Ovary (tissue), 3 donors: ENCODE data around the gene ZNF283.

Source experiments
- CTCF ChIP-seq, 3 donors: fragments of 450-650 bp in 2 of 3; fragments of 200-600 bp in 1 of 3; IDR thresholded peaks; one replicate each; pipeline versions ENCODE4 v1.5.1 to v1.8.0; 2016 to 2022; ENCODE audit warnings: antibody characterized with exemption in 3 of 3, mild to moderate bottlenecking in 1 of 3
- POLR2A ChIP-seq: fragments of 450-650 bp; IDR thresholded peaks from one replicate; pipeline ENCODE4 v1.6.1; 2017; ENCODE audit warnings: antibody characterized with exemption, mild to moderate bottlenecking, moderate library complexity
- donor health status: DM: no; HTN: no; CAD: no.

- no peak for TF ChIP-seq CTCF (IDR thresholded peaks at IDR 0.05)
- TF ChIP-seq POLR2A, result no peak
Observed at GRCh38 chr19:43847246-43847645, 20.1 kb downstream of the ZNF283 start.
